NCI-H146 (cell line): Measurements from ENCODE around the gene DEPDC1.
"Not testable (repeated sequence)": the region's sequence is repeated elsewhere in the genome, so short reads cannot be mapped to it uniquely, and the experiment has no call there.

Experiments
- DNase-seq: peaks from one replicate; lab custom pipeline; 2025; lab: John Stamatoyannopoulos, UW

DEPDC1 gene

DNA sequence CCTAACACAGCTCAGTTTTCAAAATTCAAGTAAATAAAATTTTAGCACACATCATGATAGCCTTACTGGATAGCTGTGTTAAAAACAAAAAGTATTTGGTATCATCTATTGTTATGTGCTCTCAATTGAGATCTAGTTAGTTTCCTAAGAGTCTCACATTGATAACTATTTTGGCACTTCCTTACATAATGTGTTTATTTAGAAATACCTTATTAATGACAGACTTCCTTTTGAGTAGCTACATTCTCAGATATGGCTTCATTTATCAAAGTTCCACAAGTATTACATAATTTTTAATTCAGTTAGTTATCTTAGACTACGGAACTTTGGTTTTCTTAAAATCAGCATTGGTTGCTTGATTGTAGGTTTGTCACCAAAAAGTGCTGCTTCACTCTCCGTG is 20.3 kb downstream of the DEPDC1 start:
- DNase-seq, result not testable (repeated sequence)

DNA sequence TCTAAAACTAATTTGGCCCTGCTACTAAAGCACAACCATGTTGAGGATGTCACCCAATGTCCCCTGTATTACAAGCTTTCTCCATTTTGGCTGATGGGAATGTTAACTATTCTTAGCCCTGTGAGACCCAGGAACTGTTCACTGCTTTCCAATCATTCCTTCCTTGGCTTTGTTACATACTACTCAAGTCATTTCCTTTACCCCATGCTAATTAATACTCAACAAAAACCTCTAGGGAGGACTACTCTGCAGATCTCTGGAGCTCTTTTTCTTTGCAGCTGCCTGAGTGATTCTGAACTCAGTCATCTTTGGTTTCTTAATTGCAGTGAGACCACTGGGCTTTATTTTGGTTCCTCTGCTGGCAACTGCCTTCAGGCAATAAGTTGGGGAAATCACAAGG is 23.8 kb downstream of the DEPDC1 start:
- no peak for DNase-seq

DNA sequence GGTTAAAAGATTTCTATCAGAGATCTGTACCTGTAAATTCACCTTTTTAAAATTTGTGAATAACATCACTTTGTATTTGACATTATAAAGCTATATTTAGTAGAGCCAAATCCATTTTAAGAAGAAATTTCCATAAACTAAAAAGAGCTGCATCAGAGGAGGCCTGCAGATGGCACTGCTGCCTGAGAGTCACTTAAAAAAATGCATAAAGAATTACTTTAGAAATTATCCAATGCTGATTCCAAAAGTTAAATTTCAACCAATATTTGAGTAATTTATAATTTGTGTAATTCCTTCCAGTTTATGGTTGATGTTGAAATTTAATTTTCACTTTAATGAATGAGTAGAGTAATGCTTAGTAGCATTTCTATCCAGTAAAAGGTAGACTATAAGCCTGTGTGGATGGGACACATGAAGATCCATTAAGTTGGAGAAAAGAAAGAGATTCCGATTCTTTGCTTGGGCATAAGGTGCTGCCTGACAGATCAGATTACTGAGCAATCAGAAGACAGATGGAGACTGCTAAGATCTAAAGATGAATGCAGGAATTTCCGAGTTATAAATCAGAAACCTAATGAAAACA is 26.4 kb downstream of the DEPDC1 start:
- no peak for DNase-seq

DNA sequence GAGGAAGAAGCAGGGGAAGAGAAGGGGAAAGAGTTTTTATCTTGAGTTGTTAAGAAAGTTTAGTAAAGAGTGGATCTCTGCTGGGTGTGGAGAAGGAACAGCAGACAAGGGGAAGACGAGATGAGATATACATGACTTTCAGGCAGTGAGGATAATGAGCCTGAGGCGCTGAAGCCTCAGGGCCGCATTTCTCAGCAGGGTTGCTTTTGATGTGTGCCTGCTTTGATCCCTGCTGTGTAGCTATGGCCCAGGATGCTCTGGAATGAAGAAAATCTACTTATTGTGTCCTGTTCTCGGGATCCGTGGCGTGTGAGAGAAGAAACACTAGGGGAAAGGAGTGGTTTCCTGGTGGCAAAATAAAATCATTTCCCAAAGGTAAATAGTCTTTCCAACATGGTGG is 32.0 kb downstream of the DEPDC1 start:
- DNase-seq, result no peak

DNA sequence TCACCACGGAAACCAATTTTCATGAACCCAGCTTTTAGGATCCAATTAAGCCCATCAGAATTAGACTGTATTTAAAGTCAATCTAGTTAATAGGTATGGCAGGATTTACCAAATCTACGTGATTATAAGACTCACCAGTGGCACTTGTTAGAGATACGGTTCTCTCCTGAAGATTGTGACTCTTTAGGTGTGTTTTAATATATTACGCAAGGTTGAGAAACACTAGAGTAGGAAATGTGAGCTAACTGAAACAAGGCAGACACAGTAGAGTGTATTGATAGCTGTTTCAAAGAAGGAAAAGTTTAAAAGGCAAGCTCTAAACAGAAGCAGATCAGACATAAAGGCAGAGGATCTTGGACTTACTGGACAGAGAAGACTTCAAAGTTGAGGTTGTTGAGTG is 35.9 kb downstream of the DEPDC1 start:
- no peak for DNase-seq

DNA sequence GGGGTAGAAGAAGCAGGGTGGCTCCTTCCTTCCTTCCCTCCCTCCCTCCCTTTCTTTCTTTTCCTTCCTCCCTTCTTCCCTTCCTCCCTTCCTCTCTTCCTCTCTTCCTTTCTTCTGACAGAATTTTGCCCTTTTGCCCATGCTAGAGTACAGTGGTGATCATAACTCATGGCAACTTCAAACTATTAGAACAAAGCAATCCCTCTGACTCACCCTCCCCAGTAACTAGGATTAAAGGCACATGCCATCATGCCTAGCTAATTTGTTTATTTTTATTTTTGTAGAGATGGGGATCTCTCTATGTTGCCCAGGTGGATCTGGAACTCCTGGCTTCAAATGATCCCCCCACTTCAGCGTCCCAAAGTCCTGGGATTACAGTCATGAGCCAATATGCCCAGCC is 37.1 kb downstream of the DEPDC1 start:
- DNase-seq, result no peak

DNA sequence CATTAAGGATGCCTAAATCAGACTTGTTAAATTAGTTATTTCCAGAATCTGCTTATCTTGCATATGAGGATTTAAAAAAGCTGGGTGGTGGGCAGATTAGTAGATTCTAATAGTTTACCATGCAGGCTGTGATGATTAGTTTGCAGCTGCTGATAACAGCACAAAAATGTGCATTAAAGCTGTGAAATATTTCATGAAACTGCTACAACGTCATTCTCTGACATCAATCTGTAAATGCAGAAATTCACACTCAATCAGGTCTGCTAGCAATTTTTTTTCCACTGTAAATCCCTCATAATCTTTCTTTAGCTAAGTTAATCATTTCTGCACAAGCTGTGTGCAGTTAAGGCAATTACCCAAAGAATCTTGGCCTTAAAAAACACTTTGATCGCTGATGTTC is 37.8 kb downstream of the DEPDC1 start:
- no peak for DNase-seq

DNA sequence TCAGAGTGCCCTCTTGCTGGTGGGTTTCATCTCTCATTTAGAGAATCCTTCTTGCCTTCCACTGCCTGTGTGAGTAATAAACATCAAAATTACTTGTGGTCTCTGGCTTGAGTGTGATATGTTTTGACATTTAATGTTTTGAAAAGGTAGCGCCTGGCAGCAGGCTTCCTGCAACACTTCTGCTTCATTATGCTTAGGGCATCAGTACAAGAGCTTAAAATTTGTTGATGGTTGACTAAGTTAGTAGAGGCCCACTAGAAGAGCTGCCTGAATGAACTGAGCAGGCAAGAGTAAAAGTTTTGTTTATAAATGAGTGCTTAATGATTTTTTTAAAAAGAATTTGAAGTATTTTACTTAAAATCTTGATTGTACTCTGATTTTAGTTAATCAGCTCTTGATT is 40.7 kb downstream of the DEPDC1 start:
- no peak for DNase-seq

DNA sequence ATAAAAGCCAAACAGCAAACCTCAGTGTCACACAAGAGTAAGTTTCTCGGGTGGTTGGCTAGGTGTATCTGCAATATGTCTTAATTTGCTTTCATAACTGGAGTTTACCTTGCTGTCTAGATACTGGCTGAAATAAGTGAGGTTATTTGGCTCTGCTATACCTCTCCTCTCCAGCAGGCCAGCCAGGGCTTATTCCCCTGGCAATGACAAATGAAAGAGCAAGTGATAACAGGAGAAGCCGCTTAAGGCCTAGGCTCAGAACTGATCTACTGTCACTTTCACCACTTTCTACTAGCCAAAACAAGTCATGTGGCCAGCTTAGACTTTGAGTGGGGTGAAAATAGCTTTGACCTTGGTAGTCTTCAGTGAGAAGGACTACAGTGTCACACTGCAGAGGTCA is 42.3 kb downstream of the DEPDC1 start:
- DNase-seq, result no peak

DNA sequence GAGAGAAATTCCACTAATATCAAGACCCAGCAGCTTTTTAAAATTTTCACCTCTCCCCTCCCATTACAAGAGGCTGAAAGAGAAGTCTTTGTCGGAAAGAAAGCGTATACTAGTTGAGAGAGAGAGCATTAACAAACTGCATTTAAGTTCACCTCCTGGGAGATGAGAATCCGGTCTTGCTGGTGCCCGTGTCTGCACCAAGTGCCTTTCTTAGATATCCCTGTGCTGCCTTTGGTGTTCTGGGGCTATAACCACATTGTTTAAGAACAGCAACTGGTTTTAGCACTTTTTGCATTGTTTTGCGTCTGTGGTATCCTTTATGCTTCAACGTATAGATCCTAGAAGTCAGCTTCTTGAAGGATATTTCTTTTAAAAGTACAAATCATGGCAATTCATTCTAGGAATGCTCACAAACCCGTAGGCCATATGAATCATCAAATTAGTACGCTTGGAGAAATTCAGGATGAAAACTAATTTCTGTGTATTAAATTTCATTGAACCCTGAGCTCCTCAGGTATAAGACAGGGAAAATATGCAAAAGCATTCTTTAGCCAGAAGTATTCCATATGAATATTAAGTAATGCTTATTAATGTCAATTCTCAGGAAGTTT is 43.7 kb downstream of the DEPDC1 start:
- no peak for DNase-seq

DNA sequence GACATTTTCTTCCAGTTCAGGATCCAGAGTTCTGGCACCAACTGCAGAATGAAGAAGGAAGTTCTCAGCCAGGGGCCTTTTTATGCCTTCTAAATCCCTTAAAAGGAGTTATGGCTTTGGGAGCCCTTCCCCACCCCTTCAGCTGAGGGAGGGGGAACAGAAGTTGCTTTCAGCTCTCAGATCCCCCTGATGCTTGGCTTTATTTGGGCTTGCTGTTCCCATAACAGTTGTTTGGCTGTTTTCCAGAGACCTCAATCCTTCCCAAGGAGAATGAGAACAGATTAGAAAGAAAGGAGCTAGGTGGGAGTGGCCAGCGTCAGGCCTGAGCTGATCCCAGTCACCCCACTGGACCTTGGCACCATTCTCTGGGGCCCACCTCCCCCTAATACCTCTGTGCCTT is 47.0 kb downstream of the DEPDC1 start, which contains the start of gene RPE65:
TSS of gene RPE65 (minus strand) at position 54 of the 400 bp plus-strand sequence. CDS start at position 5, 49 bp downstream.
- no peak for DNase-seq

DNA sequence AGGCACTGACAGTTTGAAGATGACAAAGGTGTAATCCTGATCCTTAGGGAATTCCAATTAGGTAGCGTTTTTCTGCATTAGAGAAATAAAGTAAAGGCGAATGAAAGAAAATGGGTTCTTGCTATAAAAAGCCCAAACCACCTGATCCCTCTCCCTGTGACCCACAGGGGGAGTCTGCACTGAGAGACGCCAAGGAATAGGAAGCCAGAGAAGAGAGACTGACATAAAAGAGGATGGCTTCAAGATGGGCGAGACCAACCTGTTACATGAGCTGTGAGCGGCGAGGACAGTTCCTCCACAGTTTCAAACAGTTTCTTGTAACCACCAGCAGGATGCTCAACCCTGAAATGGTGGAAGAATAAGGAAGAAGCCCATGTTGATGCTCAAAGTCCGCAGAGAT is 48.5 kb downstream of the DEPDC1 start:
- DNase-seq, result no peak

DNA sequence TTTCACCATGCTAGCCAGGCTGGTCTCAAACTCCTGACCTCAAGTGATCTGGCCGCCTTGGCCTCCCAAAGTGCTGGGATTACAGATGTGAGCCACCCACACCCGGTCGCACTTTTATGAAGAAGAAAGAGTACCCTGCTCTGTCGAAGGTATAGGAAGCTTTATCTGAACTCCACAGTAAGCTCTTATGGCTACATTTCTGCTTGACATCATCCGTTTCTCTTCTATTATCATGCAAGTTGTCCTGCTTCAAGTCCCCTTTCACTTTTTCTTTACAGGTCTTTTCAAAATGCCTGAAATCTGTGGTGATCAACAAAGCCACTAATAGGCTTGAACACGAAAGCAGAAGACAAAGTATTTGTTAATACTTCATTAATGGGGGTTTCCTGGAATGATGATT is 51.2 kb downstream of the DEPDC1 start:
- DNase-seq, result no peak

DNA sequence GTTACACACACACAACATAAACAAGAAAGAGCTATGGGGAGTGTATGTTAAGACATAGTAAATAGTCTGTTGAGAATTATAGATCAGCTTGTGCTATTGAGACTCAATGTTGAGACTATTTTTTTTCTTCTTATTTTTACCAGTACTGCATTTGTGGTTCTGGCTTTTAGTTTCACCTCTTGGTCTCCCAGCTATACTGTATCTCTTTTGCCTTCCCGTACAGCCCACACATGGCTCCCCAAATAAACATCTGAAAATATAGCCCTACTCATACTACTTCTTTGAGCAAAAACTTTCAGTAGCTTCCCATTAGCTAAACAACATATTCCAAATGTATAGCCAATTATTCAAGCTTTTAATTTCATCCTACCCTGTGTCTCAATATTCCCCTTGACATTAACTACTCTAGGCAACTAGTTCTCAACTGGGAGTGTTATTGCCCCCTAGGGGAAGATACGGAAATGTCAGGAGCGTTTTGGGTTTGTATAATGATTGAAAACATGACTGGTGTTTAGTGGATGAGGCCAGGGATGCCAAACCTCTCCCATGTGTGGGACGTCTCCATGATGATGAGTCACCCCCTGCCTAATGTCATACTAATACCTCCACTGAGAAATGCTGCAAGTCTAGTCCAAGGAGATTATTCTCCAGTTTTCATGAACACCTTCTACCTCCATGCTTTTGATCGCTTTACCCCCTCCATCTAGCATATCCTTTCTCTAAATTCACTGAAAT is 53.9 kb downstream of the DEPDC1 start:
- no peak for DNase-seq

DNA sequence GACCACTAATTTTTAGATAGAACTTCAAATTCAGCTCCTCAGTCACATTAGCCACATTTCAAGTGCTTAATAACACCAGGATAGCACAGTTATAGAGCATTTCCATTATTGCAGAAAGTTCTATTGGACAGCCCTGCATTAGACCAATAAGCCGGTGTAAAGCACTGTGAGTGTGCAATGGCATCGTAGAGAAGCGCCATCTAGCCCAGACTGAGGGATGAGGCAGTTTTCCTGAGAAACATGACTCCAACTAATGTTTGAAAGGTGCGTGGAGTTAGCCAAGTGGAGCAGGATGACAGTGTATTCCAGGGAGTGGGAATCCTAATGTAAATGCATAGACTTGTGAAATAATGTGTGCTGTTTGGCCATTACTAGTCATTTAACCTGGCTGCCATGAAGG is 54.9 kb downstream of the DEPDC1 start:
- DNase-seq, result no peak

DNA sequence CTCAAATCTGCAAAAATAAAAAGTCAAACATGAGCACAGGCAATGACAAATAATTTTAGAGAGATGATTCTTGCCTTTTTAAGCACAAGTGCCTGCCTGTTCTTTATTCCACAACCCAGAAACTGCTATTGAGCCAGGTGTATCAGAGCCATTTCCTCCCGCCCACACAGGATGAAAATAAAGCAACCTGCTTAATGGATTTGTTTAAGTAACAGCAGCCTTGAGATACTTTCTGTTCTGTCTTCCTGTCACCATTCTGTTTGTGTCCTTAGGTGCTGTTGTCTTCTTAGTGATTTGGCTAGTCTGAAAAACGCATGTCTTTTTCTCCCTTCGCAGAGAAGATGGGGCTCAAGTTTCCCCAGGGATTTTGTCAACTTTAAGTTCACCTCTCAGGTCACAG is 58.6 kb downstream of the DEPDC1 start:
- no peak for DNase-seq

DNA sequence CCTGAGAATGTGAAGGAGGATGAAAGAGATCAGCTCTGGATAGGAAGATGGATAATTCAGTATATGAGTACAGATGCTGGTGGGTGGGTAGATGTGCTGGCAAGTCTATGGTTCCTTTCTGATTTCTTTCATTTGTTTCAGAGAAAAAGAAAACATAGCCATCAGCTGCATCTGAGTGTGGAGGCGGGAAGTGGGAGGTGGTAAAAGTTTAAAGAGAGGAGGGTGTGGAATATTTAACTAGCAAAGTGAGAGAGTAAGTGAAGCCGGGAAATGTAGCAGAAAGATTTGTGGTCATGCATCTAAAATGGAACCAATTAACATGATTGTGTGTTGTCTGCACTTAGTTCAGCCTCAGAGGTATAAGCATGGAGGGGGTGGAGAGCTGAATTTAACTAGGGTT is 63.5 kb downstream of the DEPDC1 start:
- no peak for DNase-seq

DNA sequence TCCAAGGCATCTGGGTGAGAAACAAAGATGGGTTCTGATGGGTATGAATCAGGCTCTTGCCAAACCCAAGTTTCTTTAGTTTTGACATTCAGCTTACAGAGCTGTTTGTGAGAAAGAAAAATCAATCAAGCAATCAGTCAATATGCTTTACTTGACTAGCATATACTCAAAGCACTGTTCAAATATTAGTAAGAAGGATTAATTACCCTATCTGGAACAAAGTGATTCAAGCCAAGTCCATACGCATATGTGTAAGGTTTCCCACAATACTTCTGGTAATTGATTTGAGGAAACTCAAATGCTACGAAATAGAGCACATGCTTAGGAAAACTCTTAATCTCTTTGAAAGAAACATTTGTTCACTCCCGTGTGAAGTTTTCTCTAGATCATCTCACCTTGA is 65.8 kb downstream of the DEPDC1 start:
- DNase-seq, result no peak

DNA sequence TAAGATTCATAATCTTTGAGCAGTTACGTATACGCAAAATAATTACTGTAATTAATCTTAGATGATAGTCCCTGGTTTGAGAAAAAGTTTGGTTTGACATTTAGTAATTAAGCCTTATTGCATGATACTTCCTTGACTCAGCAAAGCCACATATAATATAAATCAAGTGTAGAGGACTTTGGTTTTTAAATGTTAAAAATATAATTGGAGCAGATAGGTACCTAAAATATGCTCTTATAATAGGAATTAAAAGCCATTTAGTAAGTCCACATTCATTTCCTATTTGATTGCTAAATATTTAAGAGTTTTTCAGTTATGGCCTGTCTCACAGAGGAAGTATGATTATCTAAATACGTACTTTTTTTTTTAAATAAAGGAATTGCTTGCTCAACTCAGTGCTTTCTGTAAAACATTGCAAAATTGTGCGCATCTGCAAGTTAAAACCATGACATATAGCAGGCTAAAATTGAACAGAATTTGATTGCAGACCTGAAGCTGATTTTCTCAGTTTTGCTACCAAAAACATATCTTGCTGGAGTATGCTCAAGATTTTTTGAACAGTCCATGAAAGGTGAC is 67.6 kb downstream of the DEPDC1 start:
- no peak for DNase-seq

DNA sequence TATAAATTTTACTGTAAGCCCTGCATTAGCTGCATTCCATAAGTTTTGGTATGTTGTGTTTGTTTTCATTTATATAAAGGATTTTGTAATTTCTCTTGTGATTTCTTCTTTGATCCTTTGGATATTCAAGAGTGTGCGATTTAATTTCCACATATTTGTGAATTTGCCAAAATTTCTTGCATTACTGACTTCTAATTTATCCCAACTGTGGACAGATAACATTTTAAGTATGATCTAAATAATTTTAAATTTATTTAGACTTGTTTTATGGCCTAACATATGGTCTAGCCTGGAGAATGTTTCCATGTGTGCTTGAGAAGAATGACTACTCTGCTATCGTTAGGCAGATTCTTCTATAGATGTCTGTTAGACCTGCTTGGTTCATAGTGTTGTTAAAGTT is 70.3 kb downstream of the DEPDC1 start:
- no peak for DNase-seq
